DMS53 treated with DMSO at 0.1 percent for 48 hours (cell line): Measurements from ENCODE around the gene NARF.
A peak's percentile ranks its signal among the peaks of the same experiment; 100 is the strongest.

Source experiments
- DNase-seq: peaks from one replicate; lab custom pipeline; 2025; ENCODE audit not compliant: unreplicated experiment; lab: John Stamatoyannopoulos, UW

Gene NARF

GRCh38 chr17:82470065-82470464 lies 11.5 kb downstream of the NARF start:
- DNase-seq: no peak

DNA sequence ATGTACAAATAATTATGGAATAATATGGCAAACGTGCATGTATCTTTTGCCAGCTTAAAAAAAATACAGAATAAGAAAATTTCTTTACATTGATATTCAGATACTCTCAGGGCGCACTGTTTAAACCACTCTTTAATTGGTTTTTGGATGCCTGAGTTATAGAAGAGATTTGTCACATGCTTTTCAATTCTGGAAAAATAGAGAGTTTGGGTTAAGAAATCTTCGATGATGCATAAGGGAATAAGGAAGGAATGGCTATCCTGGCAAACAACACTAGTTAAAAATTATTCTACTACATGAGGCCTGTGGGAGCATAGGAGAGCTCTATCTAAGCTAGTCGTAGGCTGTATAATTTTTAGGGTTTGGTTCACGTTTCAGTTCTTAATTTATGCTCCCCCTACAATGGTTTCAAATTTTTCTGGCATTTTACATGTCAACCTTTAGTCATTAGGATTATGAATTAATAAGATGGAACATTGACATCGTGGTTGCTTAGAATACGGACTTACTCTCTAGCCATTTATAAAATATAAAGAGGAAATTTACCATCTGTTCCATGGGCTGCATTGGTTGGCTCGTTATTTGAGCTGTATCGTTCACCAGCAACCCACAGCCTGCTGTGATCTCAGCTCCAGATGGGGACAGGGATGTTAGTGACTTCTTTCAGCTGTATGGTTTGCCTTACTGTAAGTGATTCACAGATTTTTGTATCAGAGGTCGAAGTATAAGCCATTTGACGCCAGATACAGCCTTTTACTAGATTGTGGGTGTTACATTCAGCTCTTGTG lies 15.9 kb downstream of the NARF start:
- no peak for DNase-seq

- no peak for DNase-seq
These were observed 16.9 kb downstream of the NARF start for GRCh38 chr17:82475458-82475857.

DNA sequence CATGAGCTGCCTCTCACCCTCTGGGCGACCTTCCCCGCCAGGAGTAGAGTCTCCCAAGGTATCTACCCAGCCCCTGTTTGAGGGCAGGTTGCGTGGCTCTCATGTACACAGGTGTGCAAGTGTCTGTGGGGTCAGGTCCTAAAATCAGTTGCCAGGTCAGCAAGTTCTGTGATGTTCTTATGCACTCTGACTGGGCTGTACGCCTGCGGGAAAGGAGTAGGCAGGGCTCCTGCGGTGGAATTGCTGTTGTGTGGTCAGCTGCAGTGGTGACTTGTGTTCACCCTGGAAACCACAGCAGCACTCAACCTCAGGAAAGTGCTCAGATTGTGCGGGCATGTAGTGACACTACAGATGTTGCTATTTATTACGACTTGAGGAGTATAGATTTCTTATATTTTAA lies 19.4 kb downstream of the NARF start:
- DNase-seq: no peak

GRCh38 chr17:82479602-82480001 lies 21.1 kb downstream of the NARF start:
- no peak for DNase-seq

DNA sequence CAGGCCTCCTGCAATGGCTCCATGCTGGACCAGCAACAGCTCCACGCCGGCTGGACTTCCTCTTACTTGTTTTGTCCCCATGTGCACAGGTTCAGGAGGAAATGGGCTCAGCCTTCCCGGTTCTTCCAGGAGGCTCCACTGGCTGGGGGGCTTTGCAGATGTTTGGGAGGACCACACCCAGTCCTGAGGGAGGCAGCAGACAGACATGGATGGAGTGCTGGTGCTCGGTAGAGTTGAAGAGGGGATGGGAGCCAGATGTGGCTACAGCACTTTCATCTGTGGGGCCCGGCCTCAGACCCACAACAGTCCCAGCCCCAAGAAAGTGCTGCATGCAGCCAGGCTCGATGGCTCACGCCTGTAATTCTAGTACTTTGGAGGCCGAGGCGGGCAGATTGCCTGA lies 21.8 kb downstream of the NARF start:
- no peak for DNase-seq

DNA sequence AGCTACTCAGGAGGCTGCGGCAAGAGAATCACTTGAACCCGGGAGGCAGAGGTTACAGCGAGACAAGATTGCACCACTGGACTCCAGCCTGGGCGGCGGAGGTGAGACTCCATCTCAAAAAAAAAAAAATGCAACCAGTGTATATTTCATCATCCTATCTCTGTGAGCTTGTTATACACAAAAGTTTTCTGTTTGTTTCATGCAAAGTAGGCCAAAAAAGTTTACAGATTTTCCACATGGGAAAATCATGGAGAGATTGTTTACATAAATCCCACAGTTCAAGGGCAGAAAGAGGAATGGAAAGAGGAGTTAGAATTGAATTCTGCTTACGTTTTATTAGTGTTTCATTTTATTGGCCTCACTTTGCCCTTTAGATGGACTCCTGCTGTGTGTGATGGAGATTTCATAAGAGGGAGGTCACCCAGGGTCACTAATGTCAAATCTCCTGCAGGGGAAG lies 24.7 kb downstream of the NARF start:
- DNase-seq: no peak

GRCh38 chr17:82483836-82484235 lies 25.3 kb downstream of the NARF start:
- no peak for DNase-seq

DNA sequence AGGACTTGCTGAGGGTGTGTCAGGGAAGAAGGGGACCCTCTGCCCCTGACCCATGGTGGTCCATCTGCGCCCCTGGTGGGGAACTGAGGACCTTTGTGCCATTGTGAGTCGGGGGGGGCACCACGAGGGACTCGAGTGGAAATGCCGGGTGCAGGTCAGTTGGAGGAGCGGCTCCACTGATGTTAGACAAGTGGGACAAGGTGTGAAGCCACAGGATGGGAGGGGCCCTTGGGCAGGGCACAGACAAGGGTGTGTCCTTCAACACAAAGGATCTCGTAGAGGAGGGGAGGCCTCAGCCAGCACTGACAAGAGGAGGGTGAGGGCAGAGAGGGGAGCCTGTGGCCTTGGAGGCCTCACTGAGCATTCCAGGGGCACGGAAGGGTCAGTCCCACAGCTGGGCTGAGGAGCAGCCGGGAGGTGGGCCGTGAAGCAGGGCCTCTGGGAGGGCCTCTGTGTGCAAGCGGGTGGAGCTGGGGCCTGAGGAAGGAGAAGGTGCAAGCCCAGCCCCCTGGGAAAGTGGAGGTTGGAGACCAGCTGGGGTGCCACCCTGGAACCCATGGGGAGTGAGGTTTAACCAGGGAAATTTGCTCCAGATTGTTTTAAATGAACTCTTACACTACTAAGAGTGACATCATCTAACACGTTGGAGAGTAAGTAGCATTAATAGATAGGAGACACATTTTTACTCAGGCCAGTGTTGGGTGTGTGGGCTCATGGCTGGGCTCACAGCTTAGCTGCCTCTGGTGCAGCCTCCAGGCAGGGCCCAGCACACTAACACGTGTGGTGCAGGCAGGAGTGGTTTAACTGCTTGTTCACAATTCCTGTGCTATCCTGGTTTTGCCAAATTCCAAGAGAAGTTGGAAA lies 27.9 kb downstream of the NARF start:
- DNase-seq: no peak

DNA sequence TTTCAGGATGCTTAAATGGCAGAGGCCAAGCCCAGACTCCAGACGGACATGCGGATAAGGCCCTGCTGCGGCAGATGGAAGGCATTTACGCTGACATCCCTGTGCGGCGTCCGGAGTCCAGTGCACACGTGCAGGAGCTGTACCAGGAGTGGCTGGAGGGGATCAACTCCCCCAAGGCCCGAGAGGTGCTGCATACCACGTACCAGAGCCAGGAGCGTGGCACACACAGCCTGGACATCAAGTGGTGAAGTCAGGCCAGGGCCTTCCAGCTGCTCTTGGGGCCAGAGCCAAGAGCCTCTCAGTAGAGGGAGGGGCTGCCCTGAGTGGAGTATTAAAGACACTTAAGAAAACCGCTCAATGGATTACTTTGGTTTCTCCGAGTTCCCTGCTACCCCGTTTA lies 29.4 kb downstream of the NARF start:
- no peak for DNase-seq

GRCh38 chr17:82489117-82489516 lies 30.6 kb downstream of the NARF start:
- no peak for DNase-seq

DNA sequence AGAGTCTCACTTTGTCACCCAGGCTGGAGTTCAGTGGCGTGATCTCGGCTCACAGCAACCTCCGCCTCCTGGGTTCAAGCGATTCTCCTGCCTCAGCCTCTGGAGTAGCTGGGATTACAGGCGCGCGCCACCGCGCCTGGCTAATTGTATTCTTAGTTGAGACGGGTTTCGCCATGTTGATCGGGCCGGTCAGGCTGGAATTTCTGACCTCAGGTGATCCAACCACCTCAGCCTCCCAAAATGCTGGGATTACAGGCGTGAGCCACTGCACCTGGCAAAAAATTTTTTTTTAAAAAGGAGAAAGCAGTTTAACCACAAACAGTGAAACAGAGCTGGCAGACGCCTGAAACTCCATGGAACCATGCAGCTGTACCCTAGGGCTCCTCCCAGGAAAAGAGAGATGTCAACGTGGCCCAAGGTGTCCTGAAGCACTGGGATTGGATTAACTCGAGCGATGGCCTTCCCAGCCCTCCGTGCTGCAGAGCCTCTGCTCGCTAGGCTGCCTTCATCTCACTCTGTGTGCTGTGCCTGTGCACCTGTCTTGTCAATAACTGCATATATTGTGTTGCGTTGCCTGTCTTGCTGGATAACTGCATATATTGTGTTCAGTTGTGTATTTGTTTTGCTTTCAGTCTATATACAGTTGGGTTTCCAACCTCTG lies 31.4 kb downstream of the NARF start:
- peak; percentile 88 for DNase-seq

DNA sequence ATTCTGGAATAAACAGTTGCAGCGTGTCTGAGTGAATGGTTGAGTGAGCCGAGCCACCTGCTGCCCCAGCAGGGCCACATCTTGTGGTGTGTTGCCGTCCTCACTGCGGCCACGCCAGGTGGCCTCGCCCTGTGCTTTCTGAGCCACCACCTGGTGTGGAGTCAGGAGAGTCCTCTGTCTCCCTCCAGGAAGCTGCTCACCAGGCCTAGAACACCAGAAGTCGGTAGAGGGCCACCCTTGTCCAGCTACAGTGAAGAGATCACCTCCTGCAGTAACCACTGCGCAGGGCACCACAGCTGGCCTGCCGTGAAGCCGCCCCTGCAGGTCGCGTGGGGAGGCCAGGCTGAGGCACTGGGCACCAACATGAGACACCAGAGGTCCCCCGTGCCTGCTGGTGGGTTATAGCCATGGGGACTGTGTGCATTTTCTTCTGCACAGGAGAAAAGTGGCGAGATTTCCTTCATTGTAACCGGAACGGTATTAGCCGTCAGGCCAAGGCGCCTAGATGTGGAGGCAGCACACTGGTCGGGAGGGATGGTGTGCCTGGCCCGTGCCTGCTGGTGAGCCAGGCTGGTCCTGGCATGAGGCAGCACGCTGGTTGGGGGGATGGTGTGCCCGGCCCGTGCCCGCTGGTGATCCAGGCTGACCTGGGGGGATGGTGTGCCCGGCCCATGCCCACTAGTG lies 32.1 kb downstream of the NARF start:
- DNase-seq: peak; percentile 88

- DNase-seq: no peak
These were observed 32.6 kb downstream of the NARF start for GRCh38 chr17:82491196-82491530.

DNA sequence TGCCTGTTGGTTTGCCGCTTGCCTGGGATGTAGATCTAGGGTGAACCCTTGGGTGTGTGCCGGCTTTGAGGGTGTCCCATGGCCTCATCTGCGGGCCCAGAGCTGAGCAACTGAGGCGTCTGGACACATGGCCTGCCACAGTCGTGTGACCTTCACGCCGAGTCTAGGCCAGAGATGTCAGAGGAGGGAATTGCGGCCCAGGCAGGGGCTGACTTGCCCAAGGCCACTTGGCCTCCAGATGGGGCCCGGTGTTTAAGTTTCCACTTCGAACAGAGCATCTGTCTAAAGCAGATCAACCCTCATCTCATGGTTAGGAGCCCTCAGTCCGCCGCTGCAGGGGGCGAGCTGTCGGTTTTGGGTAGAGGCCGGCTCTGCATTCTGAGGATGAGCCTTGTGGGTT lies 33.0 kb downstream of the NARF start:
- DNase-seq: no peak

DNA sequence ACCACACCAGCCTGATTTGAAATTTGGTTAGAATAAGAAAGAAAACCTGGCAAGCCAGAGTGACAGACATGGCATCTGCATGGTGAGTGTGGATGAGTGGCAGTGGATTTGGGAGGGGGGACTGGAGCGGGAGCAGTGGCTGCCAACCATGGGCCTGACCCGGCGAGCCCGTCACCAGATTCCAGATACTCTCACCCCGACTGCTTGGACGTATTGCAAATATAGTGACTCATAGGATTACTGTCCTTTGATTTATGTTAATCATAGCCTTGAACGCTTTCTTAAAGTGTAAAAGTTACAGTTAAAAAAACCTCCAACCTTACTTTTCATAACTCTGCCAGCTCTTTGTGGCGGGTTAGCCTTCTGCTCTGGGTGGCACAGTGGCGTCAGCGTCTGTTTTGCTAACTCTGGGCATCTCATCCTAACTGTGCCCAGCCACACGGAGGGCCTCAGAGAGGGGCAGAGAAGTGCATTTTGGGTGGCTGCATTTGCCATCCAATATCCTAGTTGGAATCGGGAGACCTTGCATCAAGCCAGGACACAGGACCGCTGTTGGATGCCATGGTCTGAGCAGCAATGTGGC lies 34.2 kb downstream of the NARF start:
- DNase-seq: no peak

DNA sequence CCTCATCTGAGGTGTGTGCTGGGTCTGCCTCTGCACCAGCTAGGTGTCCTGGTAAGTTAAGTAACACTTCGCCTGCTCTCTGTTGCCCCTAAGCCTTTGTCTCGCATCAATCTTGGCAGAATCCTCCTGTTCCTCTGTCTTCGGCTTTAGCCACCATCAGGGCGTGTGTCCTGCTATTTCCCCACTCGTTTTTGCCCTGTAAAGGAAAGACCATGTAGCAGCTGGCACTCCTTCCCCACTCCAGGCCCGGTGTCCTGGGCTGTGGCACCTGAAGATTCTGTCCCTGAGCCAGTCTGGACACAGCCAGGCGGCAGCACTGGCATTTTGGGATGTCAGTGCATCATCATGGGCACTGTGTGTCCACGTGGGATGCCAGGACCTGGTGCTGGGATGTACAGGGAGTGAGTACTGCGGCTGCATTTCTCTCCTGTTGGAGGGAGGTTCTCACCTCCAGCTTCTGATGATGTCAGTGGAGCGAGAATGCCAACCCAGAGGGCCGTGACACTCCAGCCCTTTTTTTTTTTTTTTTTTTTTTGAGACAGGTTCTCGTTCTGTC lies 34.8 kb downstream of the NARF start:
- no peak for DNase-seq

GRCh38 chr17:82494236-82495055 lies 35.9 kb downstream of the NARF start:
- DNase-seq: peak; percentile 88

- no peak for DNase-seq
These were observed 37.4 kb downstream of the NARF start for GRCh38 chr17:82495844-82496528.
